Liver (tissue), 9 donors: ENCODE data around the gene CCDC68. TPM values are rescaled to one million over a fixed set of nuclear protein-coding genes. Genes with fewer than 3 reads are reported as not detected.

Source experiments
- DNase-seq: peaks from one replicate; pipeline ENCODE4 v3.0.0-alpha.2; 2017; ENCODE audit warnings: low spot score
- H3K27ac ChIP-seq, 2 donors: one replicate each; pipeline ENCODE4 v1.7.0; 2013; ENCODE audit warnings: inconsistent platforms in 2 of 2, low read length in 2 of 2, control low read depth in 1 of 2, low read depth in 1 of 2, mild to moderate bottlenecking in 1 of 2
- H3K27me3 ChIP-seq, 4 donors: one replicate each; pipeline versions ENCODE4 v1.6.1 to v1.7.0; 2013; ENCODE audit warnings: low read length in 3 of 4, inconsistent platforms in 1 of 4, mild to moderate bottlenecking in 1 of 4, moderate library complexity in 1 of 4; ENCODE audit not compliant: control insufficient read depth in 4 of 4, insufficient read depth in 4 of 4
- H3K36me3 ChIP-seq, 4 donors: one replicate each; pipeline versions ENCODE4 v1.6.1 to v1.7.0; 2013; ENCODE audit warnings: low read length in 3 of 4, mild to moderate bottlenecking in 3 of 4, low read depth in 1 of 4, moderate library complexity in 1 of 4; ENCODE audit not compliant: control insufficient read depth in 4 of 4, insufficient read depth in 3 of 4
- H3K4me1 ChIP-seq, 4 donors: one replicate each; pipeline versions ENCODE4 v1.6.1 to v1.7.0; 2013; ENCODE audit warnings: low read length in 3 of 4, mild to moderate bottlenecking in 3 of 4, moderate library complexity in 1 of 4; ENCODE audit not compliant: control insufficient read depth in 4 of 4, insufficient read depth in 4 of 4
- H3K4me3 ChIP-seq, 3 donors: one replicate each; pipeline versions ENCODE4 v1.6.1 to v1.7.0; 2013; ENCODE audit warnings: low read length in 3 of 3, control low read depth in 1 of 3, low read depth in 1 of 3, mild to moderate bottlenecking in 1 of 3
- H3K9ac ChIP-seq, 2 donors: one replicate each; pipeline ENCODE4 v1.7.0; 2013; ENCODE audit warnings: low read length in 2 of 2, mild to moderate bottlenecking in 2 of 2, moderate library complexity in 2 of 2, control low read depth in 1 of 2, low read depth in 1 of 2
- H3K9me3 ChIP-seq, 4 donors: one replicate each; pipeline versions ENCODE4 v1.6.1 to v1.7.0; 2013; ENCODE audit warnings: low read length in 3 of 4; ENCODE audit not compliant: control insufficient read depth in 4 of 4
- FOXA1 ChIP-seq: IDR thresholded peaks from 2 replicates; pipeline ENCODE4 v1.6.1; 2016; ENCODE audit warnings: antibody characterized with exemption
- FOXA2 ChIP-seq: IDR thresholded peaks from 2 replicates; pipeline ENCODE4 v1.6.1; 2016; ENCODE audit warnings: antibody characterized with exemption
- HNF4A ChIP-seq, 2 donors: conservative IDR thresholded peaks; 2 replicates each; pipeline ENCODE4 v1.6.1; 2016; ENCODE audit warnings: antibody characterized with exemption in 2 of 2, mild to moderate bottlenecking in 2 of 2
- HNF4G ChIP-seq: IDR thresholded peaks from 2 replicates; pipeline ENCODE4 v1.6.1; 2016; ENCODE audit warnings: antibody characterized with exemption
- NR2F2 ChIP-seq: IDR thresholded peaks from 2 replicates; pipeline ENCODE4 v1.6.1; 2016; ENCODE audit warnings: antibody characterized with exemption
- RAD21 ChIP-seq, 2 donors: IDR thresholded peaks; 2 replicates each; pipeline ENCODE4 v1.6.1; 2016; ENCODE audit warnings: antibody characterized with exemption in 2 of 2, mild to moderate bottlenecking in 2 of 2
- RXRA ChIP-seq, 2 donors: IDR thresholded peaks; 2 replicates each; pipeline ENCODE4 v1.6.1; 2017 to 2018; ENCODE audit warnings: antibody characterized with exemption in 2 of 2, mild to moderate bottlenecking in 1 of 2
- SP1 ChIP-seq: IDR thresholded peaks from 2 replicates; pipeline ENCODE4 v1.6.1; 2018; ENCODE audit warnings: antibody characterized with exemption, mild to moderate bottlenecking
- TAF1 ChIP-seq: conservative IDR thresholded peaks from 2 replicates; pipeline ENCODE4 v1.6.1; 2016; ENCODE audit warnings: antibody characterized with exemption, mild to moderate bottlenecking
- YY1 ChIP-seq: IDR thresholded peaks from 2 replicates; pipeline ENCODE4 v1.6.1; 2016; ENCODE audit warnings: antibody characterized with exemption, mild to moderate bottlenecking
- WGBS: extraction: QIAGEN DNeasy Blood & Tissue Kit; methylation state at CpG from one replicate; pipeline ENCODE4 v1.1.7; 2013; 5-methylcytosine and 5-hydroxymethylcytosine counted together
- polyA plus RNA-seq, 2 donors: library from polyadenylated mRNA; stranded (reverse) in 1 of 2; unstranded in 1 of 2; fragments of 200-250 nt in 1 of 2; fragments of >200 nt in 1 of 2; fragmentation: Nextera tagmentation in 1 of 2; extraction: Ambion mirVana in 1 of 2; gene quantifications; one replicate each; pipeline versions ENCODE4 v1.2.1 to v1.2.3, GENCODE V29; 2013 to 2015
- total RNA-seq, 2 donors: library from RNA; depleted of rRNA; stranded (reverse); fragments of >200 nt; gene quantifications; one replicate each; pipeline ENCODE4 v1.2.3, GENCODE V29; 2014
- TF ChIP-seq, protein P1 (sequence below): IDR thresholded peaks from 2 replicates; pipeline ENCODE4 v1.6.1; 2016; ENCODE audit warnings: antibody characterized with exemption, mild to moderate bottlenecking
- TF ChIP-seq, protein P2 (sequence below): IDR thresholded peaks from 2 replicates; pipeline ENCODE4 v1.6.1; 2016; ENCODE audit warnings: antibody characterized with exemption
- TF ChIP-seq, protein P3 (sequence below): fragments of 150-350 bp; IDR thresholded peaks from 2 replicates; pipeline ENCODE4 v1.5.1; 2017; ENCODE audit warnings: improper control_type of control experiment, low read depth, low read length; ENCODE audit not compliant: missing input control
- TF ChIP-seq, protein P4 (sequence below): IDR thresholded peaks from 2 replicates; pipeline ENCODE4 v1.6.1; 2016; ENCODE audit warnings: antibody characterized with exemption
- TF ChIP-seq, protein P5 (sequence below): IDR thresholded peaks from 2 replicates; pipeline ENCODE4 v1.6.1; 2016; ENCODE audit warnings: antibody characterized with exemption
- donor health status: healthy.
- donor health status: healthy.
- donor health status: healthy.
- donor health status: healthy.
- donor health status: healthy.

The CCDC68 gene
- total and polyA plus RNA-seq, 4 donors: 2.6 to 17.5 (median 11.2) TPM

DNA sequence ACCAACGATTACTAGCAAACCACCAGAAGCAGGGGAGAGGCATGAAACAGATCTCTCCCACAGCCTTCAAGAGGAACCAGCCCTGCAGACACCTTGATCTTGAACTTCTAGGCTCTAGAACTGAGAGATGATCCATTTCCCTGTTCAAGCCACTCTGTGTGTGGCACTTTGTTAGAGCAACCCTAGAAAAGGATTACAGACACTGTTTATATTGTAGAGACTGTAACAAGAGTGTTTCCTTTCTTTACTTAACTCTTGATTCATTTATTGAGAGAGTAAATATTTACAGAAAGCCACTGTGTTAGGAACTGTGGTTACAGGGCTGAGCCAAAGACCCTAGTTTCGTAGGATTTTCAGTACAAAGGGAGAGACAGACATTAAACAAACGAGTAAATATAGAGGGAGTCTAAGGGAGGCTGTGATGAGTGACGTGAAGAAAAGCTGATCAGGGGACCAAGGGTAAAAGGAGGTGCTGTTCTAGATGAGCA, 10.9 kb downstream of the CCDC68 start:
- Histone ChIP-seq H3K36me3 (no peaks in the 10 kb centered on the region), H3K27me3 (no peaks in the 10 kb centered on the region), H3K4me3 (no peak overlapping the region), H3K9ac (peak overlapping the region in 1 of 2 donors; percentile 49), H3K4me1 (peaks cover 11 to 34% (median 27%) of the 10 kb centered on the region in 4 donors), H3K27ac (peak overlapping the region; percentile 43 to 52), H3K9me3 (no peaks in the 10 kb centered on the region)
- 25% methylated on average over 4 of the region's 4 CpGs for WGBS
- no peak for DNase-seq
- TF ChIP-seq HNF4A (conservative IDR thresholded peaks at IDR 0.05) (peak in 1 of 2 donors; percentile 5), FOXA2 (no peak), TAF1 (no peak), SP1 (peak; percentile 32), RAD21 (IDR thresholded peaks at IDR 0.05) (peak in 1 of 2 donors; percentile 19), FOXA1 (no peak)
- TF ChIP-seq, protein P1, sequence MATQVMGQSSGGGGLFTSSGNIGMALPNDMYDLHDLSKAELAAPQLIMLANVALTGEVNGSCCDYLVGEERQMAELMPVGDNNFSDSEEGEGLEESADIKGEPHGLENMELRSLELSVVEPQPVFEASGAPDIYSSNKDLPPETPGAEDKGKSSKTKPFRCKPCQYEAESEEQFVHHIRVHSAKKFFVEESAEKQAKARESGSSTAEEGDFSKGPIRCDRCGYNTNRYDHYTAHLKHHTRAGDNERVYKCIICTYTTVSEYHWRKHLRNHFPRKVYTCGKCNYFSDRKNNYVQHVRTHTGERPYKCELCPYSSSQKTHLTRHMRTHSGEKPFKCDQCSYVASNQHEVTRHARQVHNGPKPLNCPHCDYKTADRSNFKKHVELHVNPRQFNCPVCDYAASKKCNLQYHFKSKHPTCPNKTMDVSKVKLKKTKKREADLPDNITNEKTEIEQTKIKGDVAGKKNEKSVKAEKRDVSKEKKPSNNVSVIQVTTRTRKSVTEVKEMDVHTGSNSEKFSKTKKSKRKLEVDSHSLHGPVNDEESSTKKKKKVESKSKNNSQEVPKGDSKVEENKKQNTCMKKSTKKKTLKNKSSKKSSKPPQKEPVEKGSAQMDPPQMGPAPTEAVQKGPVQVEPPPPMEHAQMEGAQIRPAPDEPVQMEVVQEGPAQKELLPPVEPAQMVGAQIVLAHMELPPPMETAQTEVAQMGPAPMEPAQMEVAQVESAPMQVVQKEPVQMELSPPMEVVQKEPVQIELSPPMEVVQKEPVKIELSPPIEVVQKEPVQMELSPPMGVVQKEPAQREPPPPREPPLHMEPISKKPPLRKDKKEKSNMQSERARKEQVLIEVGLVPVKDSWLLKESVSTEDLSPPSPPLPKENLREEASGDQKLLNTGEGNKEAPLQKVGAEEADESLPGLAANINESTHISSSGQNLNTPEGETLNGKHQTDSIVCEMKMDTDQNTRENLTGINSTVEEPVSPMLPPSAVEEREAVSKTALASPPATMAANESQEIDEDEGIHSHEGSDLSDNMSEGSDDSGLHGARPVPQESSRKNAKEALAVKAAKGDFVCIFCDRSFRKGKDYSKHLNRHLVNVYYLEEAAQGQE: no peak
- TF ChIP-seq, protein P2, sequence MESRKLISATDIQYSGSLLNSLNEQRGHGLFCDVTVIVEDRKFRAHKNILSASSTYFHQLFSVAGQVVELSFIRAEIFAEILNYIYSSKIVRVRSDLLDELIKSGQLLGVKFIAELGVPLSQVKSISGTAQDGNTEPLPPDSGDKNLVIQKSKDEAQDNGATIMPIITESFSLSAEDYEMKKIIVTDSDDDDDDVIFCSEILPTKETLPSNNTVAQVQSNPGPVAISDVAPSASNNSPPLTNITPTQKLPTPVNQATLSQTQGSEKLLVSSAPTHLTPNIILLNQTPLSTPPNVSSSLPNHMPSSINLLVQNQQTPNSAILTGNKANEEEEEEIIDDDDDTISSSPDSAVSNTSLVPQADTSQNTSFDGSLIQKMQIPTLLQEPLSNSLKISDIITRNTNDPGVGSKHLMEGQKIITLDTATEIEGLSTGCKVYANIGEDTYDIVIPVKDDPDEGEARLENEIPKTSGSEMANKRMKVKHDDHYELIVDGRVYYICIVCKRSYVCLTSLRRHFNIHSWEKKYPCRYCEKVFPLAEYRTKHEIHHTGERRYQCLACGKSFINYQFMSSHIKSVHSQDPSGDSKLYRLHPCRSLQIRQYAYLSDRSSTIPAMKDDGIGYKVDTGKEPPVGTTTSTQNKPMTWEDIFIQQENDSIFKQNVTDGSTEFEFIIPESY: no peak
- TF ChIP-seq, protein P3, sequence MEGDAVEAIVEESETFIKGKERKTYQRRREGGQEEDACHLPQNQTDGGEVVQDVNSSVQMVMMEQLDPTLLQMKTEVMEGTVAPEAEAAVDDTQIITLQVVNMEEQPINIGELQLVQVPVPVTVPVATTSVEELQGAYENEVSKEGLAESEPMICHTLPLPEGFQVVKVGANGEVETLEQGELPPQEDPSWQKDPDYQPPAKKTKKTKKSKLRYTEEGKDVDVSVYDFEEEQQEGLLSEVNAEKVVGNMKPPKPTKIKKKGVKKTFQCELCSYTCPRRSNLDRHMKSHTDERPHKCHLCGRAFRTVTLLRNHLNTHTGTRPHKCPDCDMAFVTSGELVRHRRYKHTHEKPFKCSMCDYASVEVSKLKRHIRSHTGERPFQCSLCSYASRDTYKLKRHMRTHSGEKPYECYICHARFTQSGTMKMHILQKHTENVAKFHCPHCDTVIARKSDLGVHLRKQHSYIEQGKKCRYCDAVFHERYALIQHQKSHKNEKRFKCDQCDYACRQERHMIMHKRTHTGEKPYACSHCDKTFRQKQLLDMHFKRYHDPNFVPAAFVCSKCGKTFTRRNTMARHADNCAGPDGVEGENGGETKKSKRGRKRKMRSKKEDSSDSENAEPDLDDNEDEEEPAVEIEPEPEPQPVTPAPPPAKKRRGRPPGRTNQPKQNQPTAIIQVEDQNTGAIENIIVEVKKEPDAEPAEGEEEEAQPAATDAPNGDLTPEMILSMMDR: no peak

DNA sequence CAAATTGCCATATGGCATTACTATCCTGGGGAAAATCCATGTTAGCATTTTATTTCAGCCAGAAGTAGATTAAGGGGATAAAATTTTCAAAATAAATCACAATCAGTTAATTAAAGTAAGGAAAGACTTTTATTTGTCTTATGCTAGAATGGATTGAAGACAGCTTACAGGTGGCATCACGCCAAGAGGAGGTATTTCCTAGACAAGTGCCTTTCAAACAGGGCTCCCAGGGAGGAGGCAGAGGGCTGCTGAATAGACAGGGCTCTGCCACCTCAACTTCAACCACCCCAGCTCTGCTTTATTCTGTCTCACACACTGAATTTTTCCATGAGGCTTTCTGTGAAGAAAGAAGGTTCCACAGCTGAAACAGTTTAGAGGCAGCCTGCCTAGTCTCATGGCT, 12.2 kb downstream of the CCDC68 start:
- peak overlapping the region in 1 of 2 donors; percentile 94 for H3K9ac ChIP-seq

More for the DNA sequence above, 12.2 kb downstream of the CCDC68 start:
- H3K4me1 ChIP-seq: peaks cover 11 to 34% (median 27%) of the 10 kb centered on the region in 4 donors
- no peaks in the 10 kb centered on the region for H3K9me3 ChIP-seq
- WGBS: 61% methylated on average over 1 of the region's 1 CpG
- H3K27me3 ChIP-seq: no peaks in the 10 kb centered on the region
- no peak for DNase-seq
- no peak overlapping the region for H3K4me3 ChIP-seq
- H3K36me3 ChIP-seq: no peaks in the 10 kb centered on the region
- peak overlapping the region; percentile 74 to 85 for H3K27ac ChIP-seq
- TF ChIP-seq, protein P2: no peak
- no peak for TF ChIP-seq FOXA2
- TF ChIP-seq YY1: no peak
- no peak for TF ChIP-seq RXRA (IDR thresholded peaks at IDR 0.05)
- TF ChIP-seq, protein P4, sequence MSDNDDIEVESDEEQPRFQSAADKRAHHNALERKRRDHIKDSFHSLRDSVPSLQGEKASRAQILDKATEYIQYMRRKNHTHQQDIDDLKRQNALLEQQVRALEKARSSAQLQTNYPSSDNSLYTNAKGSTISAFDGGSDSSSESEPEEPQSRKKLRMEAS: no peak
- TF ChIP-seq NR2F2: no peak
- no peak for TF ChIP-seq SP1
- TF ChIP-seq, protein P5, sequence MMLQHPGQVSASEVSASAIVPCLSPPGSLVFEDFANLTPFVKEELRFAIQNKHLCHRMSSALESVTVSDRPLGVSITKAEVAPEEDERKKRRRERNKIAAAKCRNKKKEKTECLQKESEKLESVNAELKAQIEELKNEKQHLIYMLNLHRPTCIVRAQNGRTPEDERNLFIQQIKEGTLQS: no peak
- no peak for TF ChIP-seq FOXA1
- TF ChIP-seq HNF4G: no peak
